Activated CD4-positive, CD25-positive, alpha-beta regulatory T cell treated with anti-CD3 and anti-CD28 coated beads, Interleukin-2, amount 50 U/mL, for 16 hours (primary cell): ENCODE measurements around the gene ZNF264.
"Not testable (repeated sequence)": the region's sequence is repeated elsewhere in the genome, so short reads cannot be mapped to it uniquely, and the experiment has no call there.

Experiments
- DNase-seq: peaks from one replicate; pipeline ENCODE4 v3.0.0-alpha.2; 2020; ENCODE audit warnings: low read depth, low spot score

The ZNF264 gene

DNA sequence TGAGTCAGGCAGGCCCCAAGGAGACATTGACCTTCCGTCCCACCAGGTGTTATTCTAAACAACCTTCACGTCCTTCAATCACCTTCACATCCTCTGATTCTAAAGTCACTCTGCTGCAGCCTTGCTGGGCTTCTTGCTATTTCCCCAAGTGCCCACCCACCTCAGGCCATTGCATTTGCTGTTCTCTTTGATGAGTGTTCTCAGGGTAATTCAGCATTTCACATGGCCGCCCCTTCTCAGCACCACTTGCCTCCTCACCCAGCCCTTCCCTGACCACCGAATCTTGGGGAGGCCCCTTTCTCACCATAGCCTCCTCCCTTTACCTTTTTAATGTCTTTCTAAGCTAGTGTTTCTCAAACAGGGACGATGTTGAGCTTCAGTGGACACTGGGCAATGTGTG, 53.8 kb downstream of the ZNF264 start:
- DNase-seq, result no peak

GRCh38 chr19:57245959-57246358, 54.7 kb downstream of the ZNF264 start:
- no peak for DNase-seq

DNA sequence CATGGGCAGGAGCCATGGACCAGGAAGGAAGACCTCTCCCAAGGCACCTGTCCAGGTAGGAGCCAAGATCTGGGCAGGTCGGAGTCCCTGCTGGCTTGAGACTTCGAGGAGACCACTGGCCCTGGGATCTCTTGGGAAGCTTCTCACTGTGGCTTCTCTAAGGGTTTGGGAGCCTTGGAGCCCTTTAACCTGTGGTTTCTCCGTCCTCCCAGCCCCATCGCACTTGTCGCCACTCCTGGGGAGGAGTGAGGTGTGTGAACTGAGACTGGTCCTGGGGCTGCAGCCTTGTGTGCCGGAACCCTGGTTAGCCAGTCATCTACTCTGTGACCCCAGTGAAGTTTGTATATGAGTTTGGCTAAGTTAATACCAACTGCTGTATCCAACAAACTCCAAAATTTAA, 57.3 kb downstream of the ZNF264 start:
- no peak for DNase-seq

DNA sequence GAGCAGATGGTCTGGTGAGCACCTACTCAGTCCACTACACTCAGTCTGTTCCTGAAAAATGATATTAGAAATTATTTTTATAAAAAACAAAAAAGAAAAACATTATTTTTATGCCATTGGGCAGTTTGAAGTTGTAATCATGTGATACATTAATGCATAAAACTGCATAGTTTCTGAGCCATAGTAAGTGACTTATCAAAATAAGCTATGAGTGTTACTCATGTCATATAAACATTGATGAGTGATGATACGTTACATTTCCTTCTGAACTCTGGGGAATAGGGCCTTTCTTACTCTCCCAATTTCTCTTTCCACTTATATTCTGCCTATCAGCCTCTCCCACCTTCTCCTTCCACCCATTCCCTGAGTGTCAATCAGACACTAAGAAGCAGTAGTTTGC, 58.0 kb downstream of the ZNF264 start:
- DNase-seq, result no peak

GRCh38 chr19:57253767-57254166, 62.5 kb downstream of the ZNF264 start:
- not testable (repeated sequence) for DNase-seq

DNA sequence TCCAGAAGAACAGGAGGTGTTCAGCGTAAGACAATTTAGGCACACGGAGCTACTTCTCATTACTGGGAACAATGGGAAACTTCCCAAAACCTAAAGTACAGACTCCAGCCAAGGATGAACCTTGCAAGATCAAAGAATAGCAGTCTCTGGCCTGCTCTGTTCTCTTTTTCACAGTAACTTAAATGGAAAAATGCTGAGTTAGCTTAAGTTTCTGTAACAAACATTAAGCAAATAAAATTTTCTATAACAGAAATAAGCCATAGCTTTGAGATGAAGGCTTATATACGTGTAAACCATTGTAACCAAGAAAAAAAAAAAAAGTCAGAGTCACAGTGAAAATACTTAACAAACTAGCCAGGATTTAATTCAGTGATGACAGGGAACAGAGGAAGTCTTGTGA, 70.7 kb downstream of the ZNF264 start:
- DNase-seq, result no peak

DNA sequence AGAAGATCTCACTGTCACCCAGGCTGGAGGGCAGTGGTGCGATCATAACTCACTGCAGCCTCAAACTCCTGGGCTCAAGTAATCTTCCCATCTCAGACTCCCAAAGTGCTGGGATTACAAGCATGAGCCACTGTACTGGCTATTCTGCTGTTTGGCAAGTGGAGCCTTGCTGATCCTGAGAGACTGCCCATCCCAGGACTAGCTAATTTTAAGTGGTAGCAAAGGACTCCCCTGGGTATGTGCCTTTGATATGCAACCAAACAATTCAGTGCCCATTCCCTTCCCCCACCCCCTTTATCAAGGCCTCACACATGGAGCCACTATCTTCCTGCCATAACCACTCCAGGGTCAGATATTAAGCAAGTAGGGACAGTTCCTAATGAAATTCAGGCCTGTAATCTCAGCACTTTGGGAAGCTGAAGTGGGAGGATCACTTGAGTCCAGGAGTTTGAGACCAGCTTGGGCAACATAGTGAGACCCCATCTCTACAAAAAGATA, 72.0 kb downstream of the ZNF264 start:
- no peak for DNase-seq

DNA sequence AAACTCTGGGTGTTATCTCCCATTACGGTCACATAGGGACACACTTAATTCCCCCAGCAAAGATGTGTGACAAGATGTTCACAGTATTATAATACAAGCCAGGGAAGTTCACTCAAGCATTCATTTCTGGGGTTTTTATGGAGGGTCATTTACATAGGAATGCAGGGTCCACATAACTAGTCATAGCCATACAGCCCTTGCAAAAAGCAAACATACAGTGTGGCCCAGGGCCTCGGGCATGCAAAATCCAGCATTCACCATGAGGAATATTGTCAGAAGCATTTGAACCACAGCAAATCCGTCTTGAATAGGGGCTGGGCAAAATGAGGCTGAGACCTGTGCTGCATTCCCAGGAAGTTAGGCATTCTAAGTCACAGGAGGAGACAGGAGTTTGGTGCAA, 76.0 kb downstream of the ZNF264 start:
- no peak for DNase-seq

DNA sequence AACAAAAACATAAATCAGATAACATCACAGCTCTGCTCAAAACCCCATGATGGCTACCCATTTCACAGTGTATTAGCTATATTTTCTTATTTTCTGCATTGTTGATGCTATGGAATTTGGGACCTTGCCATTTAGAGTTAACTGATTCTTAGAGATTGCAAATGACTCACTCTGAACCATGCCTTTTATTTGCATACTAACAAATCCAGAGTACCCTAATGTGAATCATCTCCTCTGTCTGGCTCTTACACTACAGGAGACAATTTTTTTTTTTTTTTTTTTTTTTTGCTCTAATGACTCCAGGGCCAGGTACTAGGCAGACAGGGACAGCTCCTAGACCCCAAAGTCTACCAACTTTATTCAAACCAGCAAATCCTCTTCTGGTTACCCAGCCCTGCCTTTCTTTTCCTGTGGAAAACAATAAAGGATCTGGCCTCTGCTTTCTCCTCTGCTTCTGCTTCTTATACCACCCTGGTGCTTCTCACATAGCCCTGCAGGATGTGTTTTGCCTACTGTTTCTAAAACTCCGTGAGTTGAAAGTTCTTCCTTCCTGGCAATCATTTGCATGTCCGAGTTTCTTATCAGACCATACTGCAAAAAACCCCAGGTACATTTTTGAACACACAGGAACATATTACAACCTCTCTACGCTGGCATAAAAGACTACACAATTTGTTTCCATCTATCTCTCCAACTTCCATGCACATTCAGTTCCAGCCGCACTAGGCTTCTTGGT, 78.4 kb downstream of the ZNF264 start:
- DNase-seq, result no peak

GRCh38 chr19:57271280-57271679, 80.0 kb downstream of the ZNF264 start:
- no peak for DNase-seq
